HepG2 (cell line): ENCODE data around the gene RLF. TPM values are rescaled to one million over a fixed set of nuclear protein-coding genes. Genes with fewer than 3 reads are reported as not detected.

Source experiments
- ATAC-seq: fragments of 200-7000 bp; cut with Tn5 transposase; 3 replicates; pipeline ENCODE4 v1.9.1; 2020; ENCODE audit warnings: mild to moderate bottlenecking, moderate library complexity
- BruUV-seq: library from RNA; stranded (reverse); fragments of 400-500 nt; replicated peaks from 2 replicates; lab custom pipeline; 2021; lab: Mats Ljungman, UMichigan
- CTCF ChIA-PET: fragments of 300-600 bp; formaldehyde crosslinking; extraction: SDS; loops from one replicate; lab custom pipeline; 2021; ENCODE audit warnings: low total read pairs, inconsistent platforms, low intra/inter-chr PET ratio; lab: Yijun Ruan, JAX
- POLR2A ChIA-PET: fragments of 350-600 bp; sonication (Branson Sonifier 250); formaldehyde crosslinking; loops from one replicate; lab custom pipeline; 2020; ENCODE audit warnings: antibody characterized with exemption, inconsistent platforms; lab: Yijun Ruan, JAX
- DNase-seq: peaks from one replicate; pipeline ENCODE4 v3.0.0-alpha.2; 2015; ENCODE audit warnings: low spot score
- FAIRE-seq: peaks from 3 replicates; lab custom pipeline; 2011; peaks lifted over from hg19 to GRCh38; lab: Jason Lieb, UNC
- H2AFZ ChIP-seq: one replicate; pipeline ENCODE4 v1.6.1; 2011; ENCODE audit warnings: low read length, inconsistent platforms
- H3K27ac ChIP-seq: fragments of 300-600 bp; 3 replicates; pipeline ENCODE4 v1.8.0; 2011; ENCODE audit warnings: mixed run types, mild to moderate bottlenecking, mixed read lengths, low read length, inconsistent platforms; ENCODE audit not compliant: insufficient read depth; ENCODE audit errors: extremely low read length
- H3K27me3 ChIP-seq, 2 experiments: fragments of 200-600 bp in 1 of 2; 2 replicates in 1 of 2; 3 replicates in 1 of 2; pipeline versions ENCODE4 v1.6.0 to v1.8.0; 2011; ENCODE audit warnings: low read length in 2 of 2, mild to moderate bottlenecking in 2 of 2, moderate library complexity in 2 of 2, inconsistent platforms in 1 of 2; ENCODE audit not compliant: insufficient read depth in 2 of 2, control insufficient read depth in 1 of 2
- H3K36me3 ChIP-seq, 2 experiments: fragments of 200-600 bp in 1 of 2; replicated peaks in 1 of 2; 2 replicates in 1 of 2; 3 replicates in 1 of 2; pipeline versions ENCODE4 v1.5.1 to v1.8.0; 2011; ENCODE audit warnings: low read length in 2 of 2, inconsistent platforms in 1 of 2; ENCODE audit not compliant: insufficient read depth in 2 of 2, control insufficient read depth in 1 of 2
- H3K4me1 ChIP-seq: 2 replicates; pipeline ENCODE4 v1.5.1; 2012; ENCODE audit warnings: low read length, inconsistent platforms; ENCODE audit not compliant: insufficient read depth
- H3K4me2 ChIP-seq: 2 replicates; pipeline ENCODE4 v1.6.0; 2011; ENCODE audit warnings: low read depth, low read length, inconsistent platforms
- H3K4me3 ChIP-seq, 3 experiments: fragments of 200-600 bp in 1 of 3; sonication (generic), shearing (Covaris generic) in 1 of 3; replicated peaks in 1 of 3; 2 replicates each; pipeline ENCODE4 v1.5.1; 2011 to 2016; ENCODE audit warnings: low read length in 3 of 3, inconsistent platforms in 2 of 3, low read depth in 2 of 3, mild to moderate bottlenecking in 2 of 3, control low read depth in 1 of 3, mixed read lengths in 1 of 3; ENCODE audit not compliant: insufficient read depth in 1 of 3
- H3K79me2 ChIP-seq: one replicate; pipeline ENCODE4 v1.6.1; 2011; ENCODE audit warnings: low read length, inconsistent platforms; ENCODE audit not compliant: insufficient read depth
- H3K9ac ChIP-seq: 2 replicates; pipeline ENCODE4 v1.6.0; 2011; ENCODE audit warnings: mild to moderate bottlenecking, low read depth, low read length, inconsistent platforms; ENCODE audit not compliant: insufficient read depth
- H3K9me3 ChIP-seq: 2 replicates; pipeline ENCODE4 v1.5.1; 2012; ENCODE audit warnings: mild to moderate bottlenecking, low read length
- H4K20me1 ChIP-seq: 2 replicates; pipeline ENCODE4 v1.6.0; 2011; ENCODE audit warnings: inconsistent platforms, mild to moderate bottlenecking, low read length, moderate library complexity; ENCODE audit not compliant: insufficient read depth
- CHD4 ChIP-seq: fragments of 200-600 bp; sonication (generic); IDR thresholded peaks from 2 replicates; pipeline ENCODE4 v1.7.0; 2017; ENCODE audit warnings: mild to moderate bottlenecking, low read length, borderline replicate concordance
- DMTF1 ChIP-seq: sonication (generic); formaldehyde crosslinking; IDR thresholded peaks from 2 replicates; pipeline ENCODE4 v1.4.0; 2020; ENCODE audit warnings: mild to moderate bottlenecking, missing genetic modification reagents
- FOXJ3 ChIP-seq: sonication (generic); formaldehyde crosslinking; IDR thresholded peaks from 2 replicates; pipeline ENCODE4 v1.4.0; 2020; ENCODE audit warnings: missing genetic modification reagents, mild to moderate bottlenecking, borderline replicate concordance
- GZF1 ChIP-seq: sonication (generic); formaldehyde crosslinking; IDR thresholded peaks from 2 replicates; pipeline ENCODE4 v1.5.1; 2020; ENCODE audit warnings: mild to moderate bottlenecking, missing genetic modification reagents
- KDM5B ChIP-seq: sonication (generic); formaldehyde crosslinking; IDR thresholded peaks from 2 replicates; pipeline ENCODE4 v1.4.0; 2020; ENCODE audit warnings: missing genetic modification reagents, mild to moderate bottlenecking, borderline replicate concordance
- MLX ChIP-seq: IDR thresholded peaks from 2 replicates; pipeline ENCODE4 v1.6.1; 2016
- PTBP1 ChIP-seq: fragments of 200-400 bp; formaldehyde crosslinking; IDR thresholded peaks from 2 replicates; pipeline ENCODE4 v1.6.1; 2018; ENCODE audit warnings: low read length, low read depth; ENCODE audit not compliant: poor library complexity, severe bottlenecking
- ZMYM2 ChIP-seq: sonication (generic); formaldehyde crosslinking; IDR thresholded peaks from 2 replicates; pipeline ENCODE4 v1.8.0; 2022; ENCODE audit warnings: mild to moderate bottlenecking, missing genetic modification reagents
- ZNF276 ChIP-seq: sonication (generic); formaldehyde crosslinking; IDR thresholded peaks from 2 replicates; pipeline ENCODE4 v1.4.0; 2020; ENCODE audit warnings: mild to moderate bottlenecking, low read depth, missing genetic modification reagents
- ZNF784 ChIP-seq: sonication (generic); formaldehyde crosslinking; IDR thresholded peaks from 2 replicates; pipeline ENCODE4 v1.5.1; 2020; ENCODE audit warnings: missing genetic modification reagents, mild to moderate bottlenecking, borderline replicate concordance
- WGBS: methylation state at CpG from one replicate; pipeline ENCODE4 v1.1.6; 2017; ENCODE audit warnings: low lambda C conversion rate; 5-methylcytosine and 5-hydroxymethylcytosine counted together
- in situ Hi-C: cut with HindIII; loops from 2 replicates; pipeline ENCODE4 v1.10.0; 2017; ENCODE audit warnings: low pct_unique_long_range_greater_than_20kb; ENCODE audit not compliant: extremely low pct_ligation_motif_present
- intact Hi-C: fragments of 100-400 bp; cut with micrococcal nuclease; formaldehyde crosslinking; loops from one replicate; pipeline ENCODE4 v1.10.0; 2022; ENCODE audit not compliant: unreplicated experiment
- polyA plus RNA-seq, 8 experiments: library from polyadenylated mRNA; depleted of rRNA in 3 of 8; stranded (reverse) in 7 of 8; unstranded in 1 of 8; fragments of >200 nt; fragmentation: Illumina TruSeq in 4 of 8; extraction: Trizol in 4 of 8; gene quantifications; 2 replicates each; pipeline versions ENCODE4 v1.2.1 to v1.2.3, GENCODE V29; 2011 to 2016; ENCODE audit warnings: low read depth in 4 of 8, missing spikeins in 1 of 8, mixed read lengths in 1 of 8; ENCODE audit not compliant: insufficient read depth in 1 of 8
- total RNA-seq, 5 experiments: library from RNA; depleted of rRNA; stranded (reverse); fragments of >200 nt; fragmentation: Illumina TruSeq; extraction: Trizol; gene quantifications; 2 replicates each; pipeline ENCODE4 v1.2.3, GENCODE V29; 2016; ENCODE audit warnings: low read depth in 1 of 5

The RLF gene
- total and polyA plus RNA-seq, 2 of the 13 experiments (the other 11 are each of a cell fraction or from before 2014, with no cell fraction given): 9.0 to 15.7 TPM

- in situ Hi-C loops: no loop called here
- CTCF ChIA-PET: no interaction called here
- TF ChIP-seq ZNF784 (CRISPR knock-in tag): no peak
- TF ChIP-seq, all 625 proteins: peak for 0
- Histone ChIP-seq H3K4me2 (no peak overlapping the region), H2AFZ (no peak overlapping the region), H3K9me3 (no peaks in the 10 kb centered on the region), H3K9ac (no peak overlapping the region), H3K27ac (no peak overlapping the region), H3K4me1 (no peaks in the 10 kb centered on the region), H3K4me3 (no peak overlapping the region), H3K27me3 (no peaks in the 10 kb centered on the region), H4K20me1 (no peaks in the 10 kb centered on the region), H3K79me2 (no peaks in the 10 kb centered on the region), H3K36me3 (peaks cover 7 to 55% of the 10 kb centered on the region in 2 experiments; a peak in 4 of 5 replicates)
- FAIRE-seq (no peak), ATAC-seq (no peak), DNase-seq (no peak)
- WGBS: 96% methylated on average over 2 of the region's 2 CpGs
- intact Hi-C loops: no loop called here
- BruUV-seq: no TSS peak
- POLR2A ChIA-PET: interaction anchor here (1.0 kb wide), 1 partner anchor 39 kb away, joined by 3 read pairs; no protein-coding TSS in a partner anchor
Observed at GRCh38 chr1:40274331-40274730, 113.1 kb downstream of the RLF start.

GRCh38 chr1:40276122-40276521 lies 114.9 kb downstream of the RLF start:
- ChIA-PET POLR2A (no interaction called here), CTCF (no interaction called here)
- H3K4me3 ChIP-seq: no peak overlapping the region
- no TSS peak for BruUV-seq
- H3K27ac ChIP-seq: no peak overlapping the region
- DNase-seq (no peak), FAIRE-seq (no peak), ATAC-seq (no peak)
- no peaks in the 10 kb centered on the region for H3K9me3 ChIP-seq
- peaks cover 4 to 50% of the 10 kb centered on the region in 2 experiments; a peak in 4 of 5 replicates for H3K36me3 ChIP-seq
- 97% methylated on average over 3 of the region's 3 CpGs for WGBS
- no peak overlapping the region for H3K4me2 ChIP-seq
- H3K79me2 ChIP-seq: no peaks in the 10 kb centered on the region
- no peak overlapping the region for H2AFZ ChIP-seq
- in situ Hi-C loops: no loop called here
- no peaks in the 10 kb centered on the region for H3K4me1 ChIP-seq
- intact Hi-C loops: no loop called here
- H4K20me1 ChIP-seq: no peaks in the 10 kb centered on the region
- H3K9ac ChIP-seq: no peak overlapping the region
- no peaks in the 10 kb centered on the region for H3K27me3 ChIP-seq
- no peak for TF ChIP-seq PTBP1
- no peak for TF ChIP-seq GZF1
- no peak for TF ChIP-seq ZMYM2
- TF ChIP-seq CHD4: no peak
- TF ChIP-seq MLX: no peak
- TF ChIP-seq KDM5B: no peak
- no peak for TF ChIP-seq FOXJ3
- TF ChIP-seq ZNF276: no peak
- TF ChIP-seq DMTF1 (CRISPR knock-in tag): no peak
